Measurements from ENCODE around the gene FAM181A.

Gene FAM181A

DNA sequence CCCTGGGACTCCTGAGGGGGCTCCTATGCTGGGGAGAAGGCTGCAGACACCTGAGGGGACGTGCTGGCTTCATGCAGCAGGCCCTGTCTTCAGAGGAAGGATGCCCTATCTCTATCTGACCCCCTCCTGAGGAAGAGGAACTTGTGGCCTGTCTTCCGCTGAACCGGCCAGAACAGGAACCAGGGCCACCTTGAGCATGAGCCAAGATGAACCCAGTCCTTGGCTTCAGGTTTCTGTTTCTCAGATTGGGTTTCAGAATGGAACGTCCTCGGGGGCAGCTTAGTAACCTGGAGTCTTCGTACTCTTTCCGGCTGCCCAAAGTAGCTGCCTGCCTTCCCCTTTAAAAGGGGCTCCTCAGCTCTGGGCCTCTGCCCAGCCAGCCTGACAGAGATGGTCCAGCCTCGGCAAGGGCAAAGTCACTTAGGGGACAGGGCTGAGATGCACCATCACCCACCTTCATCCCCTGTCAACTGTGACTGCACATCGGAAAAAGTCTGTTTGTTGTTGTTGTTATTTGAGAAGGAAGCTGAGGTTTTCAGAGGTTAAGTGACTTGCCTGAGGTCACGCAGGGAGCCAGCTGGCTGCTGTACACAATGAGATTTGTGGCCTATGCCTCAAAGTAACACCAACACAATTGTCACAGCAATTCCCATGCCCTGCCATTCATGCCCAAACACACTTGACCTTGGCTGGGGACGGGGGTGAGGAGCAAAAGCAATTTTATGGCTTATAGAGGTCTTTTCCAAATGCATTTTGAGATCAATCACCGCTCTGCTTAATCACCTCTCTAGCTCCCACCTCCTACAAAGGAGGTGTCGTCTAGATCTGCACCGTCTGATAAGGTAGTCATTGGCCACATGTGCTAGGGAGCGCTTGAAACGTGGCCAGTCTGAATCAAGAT, 35.8 kb downstream of the FAM181A start:
- peak; percentile 61 for DNase-seq (ENCODE audit: low spot score)

DNA sequence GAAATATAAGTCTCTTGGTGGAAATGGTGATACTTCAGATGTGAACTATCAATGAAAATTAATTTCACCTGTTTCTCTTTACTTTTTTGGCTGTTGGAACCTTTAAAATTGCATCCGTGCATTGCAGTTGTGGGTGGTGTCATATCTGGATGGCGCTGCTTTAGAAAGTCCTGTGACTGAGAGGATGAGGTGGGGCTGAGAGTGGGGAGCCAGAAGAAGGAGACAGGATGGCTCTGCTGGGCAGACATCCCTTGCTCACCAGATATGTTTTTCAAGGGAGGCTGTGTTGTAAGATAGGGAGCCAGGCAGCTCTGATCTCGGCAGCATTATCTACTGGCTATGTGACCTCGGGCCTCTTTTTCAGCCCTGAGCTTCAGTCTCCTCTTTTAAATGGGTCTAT, 36.5 kb downstream of the FAM181A start:
- no peak for DNase-seq (ENCODE audit: low spot score)

DNA sequence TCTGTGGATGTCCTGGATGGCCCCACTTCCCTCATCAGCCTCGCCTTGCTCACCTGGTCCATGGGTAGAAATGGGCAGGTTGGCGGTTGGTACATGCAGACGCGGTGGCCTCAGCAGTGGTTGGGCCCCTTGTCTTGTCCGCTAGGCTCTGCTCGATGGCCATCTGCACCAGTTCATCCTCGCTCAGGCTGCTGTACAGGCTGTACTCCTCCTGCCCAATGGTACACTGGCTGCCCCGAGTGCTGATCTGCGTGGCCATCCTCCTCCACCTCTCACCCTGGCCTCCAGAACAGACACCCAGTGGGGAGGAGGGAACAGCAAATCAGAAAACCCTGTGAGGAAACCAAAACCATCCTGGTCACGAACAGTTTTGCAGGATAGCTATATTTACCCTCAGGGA, 37.1 kb downstream of the FAM181A start:
- DNase-seq (ENCODE audit: low spot score), result no peak

DNA sequence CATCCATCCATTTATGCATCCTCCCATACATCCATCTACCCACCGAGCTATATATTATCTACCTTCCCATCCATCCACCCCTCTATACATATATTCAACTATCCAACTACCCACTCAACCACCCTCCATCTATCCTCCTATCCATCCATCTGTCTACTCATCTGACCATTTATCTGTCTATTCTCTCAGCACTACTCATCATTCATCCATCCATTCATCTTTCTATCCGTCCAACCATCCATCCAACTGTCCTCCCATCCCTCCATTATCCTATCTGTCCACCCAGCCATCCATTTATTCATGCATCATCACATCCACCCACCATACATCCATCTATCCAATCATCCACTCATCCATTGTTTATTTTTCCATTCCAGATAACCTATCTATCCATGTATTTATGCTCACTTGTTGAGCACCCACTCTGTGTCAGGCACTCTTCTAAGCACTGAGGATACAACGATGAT, 37.7 kb downstream of the FAM181A start:
- DNase-seq (ENCODE audit: low spot score), result no peak

DNA sequence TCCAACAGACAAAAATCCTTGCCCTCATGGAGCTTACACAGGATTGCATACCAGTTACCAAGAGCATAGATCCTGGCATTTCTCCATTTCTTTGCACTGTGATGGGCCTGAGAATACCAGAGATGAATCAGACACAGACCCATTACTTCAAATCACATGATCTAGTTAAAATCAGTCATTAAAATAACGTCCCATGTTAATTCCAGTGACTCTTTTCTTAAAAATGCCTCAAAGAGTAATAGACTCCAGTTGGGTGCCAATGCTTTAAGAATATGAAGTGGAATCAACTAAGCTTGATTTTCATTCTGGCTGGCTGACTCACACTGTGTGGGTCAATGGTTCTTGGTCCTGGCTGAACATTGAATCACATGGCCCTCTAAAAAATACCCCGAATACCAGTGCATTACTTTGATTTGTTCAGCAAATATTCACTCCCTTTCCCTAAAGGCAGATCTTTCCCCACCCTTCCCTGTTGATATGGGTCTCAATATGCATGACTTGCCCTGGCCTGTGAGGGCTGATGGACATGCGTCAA, 38.2 kb downstream of the FAM181A start:
- DNase-seq (ENCODE audit: low spot score), result no peak

DNA sequence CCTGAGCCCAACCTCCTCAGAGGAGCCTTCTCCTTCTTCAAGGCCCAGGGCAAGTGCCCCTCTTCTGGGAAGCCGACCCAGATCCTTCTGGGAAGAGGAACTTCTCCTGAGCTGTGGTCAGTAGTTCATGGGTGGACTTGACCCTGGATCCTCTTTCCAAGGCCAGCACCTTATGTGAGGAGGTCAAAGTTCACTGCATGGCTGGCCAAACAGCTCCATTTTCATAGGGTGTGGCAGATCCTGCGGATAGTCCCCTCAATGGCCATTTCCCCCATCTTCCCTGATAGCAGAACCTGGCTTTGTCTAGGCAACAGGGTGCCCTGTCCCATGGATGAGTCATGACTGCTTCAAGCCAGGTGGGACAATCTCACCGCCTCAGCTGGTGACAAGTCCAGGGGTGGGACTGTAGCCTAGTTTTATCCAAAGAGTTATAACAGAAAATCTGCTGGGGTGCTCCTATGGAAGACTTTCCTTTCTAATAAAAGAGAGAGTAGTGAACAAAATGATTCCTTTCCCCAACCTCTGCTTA, 38.9 kb downstream of the FAM181A start:
- DNase-seq (ENCODE audit: low spot score), result no peak

DNA sequence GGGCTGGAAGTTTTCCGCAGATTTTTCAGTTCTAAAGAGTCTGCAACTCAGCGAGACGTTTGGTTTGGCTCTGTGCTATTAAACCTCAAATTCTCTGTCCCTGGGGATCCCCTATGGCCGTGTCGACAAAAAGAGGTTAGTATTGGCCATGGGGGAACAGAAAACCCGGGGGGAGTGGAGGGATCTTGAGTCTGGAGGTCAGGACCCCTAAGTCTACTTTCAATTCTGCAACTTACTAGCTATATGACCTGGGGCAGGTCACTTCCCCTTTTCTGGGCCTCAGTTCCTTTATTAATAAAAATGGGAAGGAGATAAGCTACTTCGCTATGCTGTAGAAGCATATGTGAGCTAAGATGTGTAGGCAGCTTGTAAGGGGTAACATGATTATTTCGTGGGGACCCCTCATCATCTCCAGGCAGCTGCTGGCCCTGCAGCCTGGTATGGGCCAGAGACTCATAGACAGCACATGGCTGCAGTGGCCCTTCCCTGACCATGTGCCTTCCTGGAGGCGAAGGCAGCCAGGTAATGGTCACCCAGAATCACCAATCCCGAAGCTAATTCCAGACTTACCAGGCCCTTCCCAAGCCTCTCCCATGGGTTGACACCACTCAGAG, 40.6 kb downstream of the FAM181A start:
- DNase-seq (ENCODE audit: low spot score), result no peak

DNA sequence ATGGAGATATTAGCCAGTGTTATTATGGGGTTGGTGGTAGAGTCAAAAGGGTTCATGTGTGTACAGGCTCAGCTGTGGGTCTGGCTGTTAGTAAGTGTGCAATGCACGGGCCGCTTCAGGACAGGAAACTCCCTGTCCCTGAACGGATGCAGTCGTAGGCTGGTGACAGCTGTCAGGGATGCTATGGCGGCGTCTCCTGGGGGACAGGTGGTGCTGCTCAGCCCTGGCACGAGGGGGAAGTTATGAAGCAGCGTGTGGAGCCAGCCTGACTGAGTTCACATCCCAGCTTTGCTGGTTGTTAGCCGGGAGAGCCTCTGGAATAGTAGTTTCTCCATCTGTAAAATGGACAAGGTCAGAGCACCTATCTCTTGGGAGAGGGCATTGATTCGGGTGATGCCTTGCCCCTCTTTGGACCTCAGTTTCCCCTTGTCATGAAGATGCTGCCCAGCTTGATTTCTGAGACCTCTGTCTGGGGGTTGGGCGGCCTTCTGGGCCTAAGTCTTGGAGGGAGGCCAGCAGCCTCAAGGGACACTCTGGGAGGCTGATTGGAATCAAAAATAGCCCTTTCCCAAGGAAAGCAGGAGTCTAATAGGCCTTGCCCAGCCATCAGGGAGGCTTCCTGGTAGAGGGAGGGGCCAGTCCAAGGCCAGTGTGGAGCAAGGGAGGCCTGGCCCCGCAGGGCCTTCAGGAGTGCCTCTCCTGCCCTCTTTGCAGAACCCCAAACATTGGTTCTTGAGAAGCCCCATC, 42.1 kb downstream of the FAM181A start:
- no peak for DNase-seq (ENCODE audit: low spot score)

DNA sequence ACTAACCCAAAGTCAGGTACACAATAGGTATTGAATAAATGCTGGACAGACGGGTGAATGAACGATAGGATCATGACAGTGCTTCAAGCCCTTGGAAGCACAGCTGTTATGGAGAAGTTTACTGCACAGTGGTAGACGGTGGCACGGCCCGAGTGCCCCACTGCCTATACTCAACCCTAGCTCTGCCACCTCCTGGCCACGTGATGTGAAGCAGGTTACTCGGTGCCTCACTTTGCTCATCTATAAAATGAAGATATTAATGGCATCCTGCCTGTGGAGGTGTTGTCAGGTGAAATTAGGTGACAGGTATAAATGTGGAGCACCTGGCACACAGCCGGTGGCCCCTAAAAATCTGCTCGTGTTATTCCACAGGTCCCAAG, 43.4 kb downstream of the FAM181A start:
- DNase-seq (ENCODE audit: low spot score), result peak; percentile 76

DNA sequence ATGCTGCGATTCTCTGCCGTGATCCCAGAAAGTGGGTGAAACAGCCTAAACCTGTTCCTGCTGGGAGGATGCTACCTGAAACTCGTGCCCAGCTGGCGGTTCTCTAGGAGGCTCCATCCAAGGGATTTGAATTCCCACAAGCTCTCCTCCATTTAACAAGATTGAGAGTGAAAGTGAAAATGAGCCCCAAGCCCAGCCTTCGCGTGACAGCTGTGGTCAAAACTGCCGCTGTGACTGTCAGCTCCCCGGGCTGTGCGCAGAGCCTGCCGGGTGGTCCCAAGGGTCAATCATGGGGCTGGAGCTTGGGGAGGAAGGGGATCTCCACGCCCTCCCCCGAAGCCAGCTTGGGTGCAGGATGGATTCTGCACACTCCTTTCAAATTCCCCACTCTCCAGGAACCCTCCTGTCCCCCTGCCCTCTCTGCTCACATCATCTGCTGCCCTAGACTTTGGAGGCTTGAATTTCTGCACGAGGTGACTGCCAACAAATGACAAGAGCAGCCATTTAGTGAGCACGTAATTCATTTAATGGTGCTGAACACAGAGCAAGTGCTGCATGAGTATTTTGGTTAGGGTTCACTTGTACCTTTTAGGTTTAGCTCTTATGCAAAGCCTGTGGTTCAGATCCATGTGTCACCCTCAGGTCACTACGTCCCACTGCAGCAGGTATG, 44.0 kb downstream of the FAM181A start:
- DNase-seq (ENCODE audit: low spot score), result peak; percentile 27

DNA sequence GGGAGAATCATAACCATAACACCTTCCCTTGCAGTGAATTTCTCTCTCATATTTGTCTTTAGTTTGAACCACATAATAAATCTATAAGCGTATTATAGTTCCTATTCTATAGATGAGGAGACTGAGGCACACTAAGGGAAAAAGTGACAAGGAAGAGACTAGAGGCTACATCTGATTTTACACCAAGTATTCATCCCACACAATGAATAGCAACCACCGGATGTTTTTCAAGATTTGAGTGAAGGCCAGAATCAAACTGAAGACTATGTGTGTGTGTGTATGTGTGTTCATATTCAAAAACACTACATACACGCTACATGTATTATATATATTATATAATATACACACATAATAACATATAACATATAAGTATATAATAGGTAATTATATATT, 44.5 kb downstream of the FAM181A start:
- no peak for DNase-seq (ENCODE audit: low spot score)

DNA sequence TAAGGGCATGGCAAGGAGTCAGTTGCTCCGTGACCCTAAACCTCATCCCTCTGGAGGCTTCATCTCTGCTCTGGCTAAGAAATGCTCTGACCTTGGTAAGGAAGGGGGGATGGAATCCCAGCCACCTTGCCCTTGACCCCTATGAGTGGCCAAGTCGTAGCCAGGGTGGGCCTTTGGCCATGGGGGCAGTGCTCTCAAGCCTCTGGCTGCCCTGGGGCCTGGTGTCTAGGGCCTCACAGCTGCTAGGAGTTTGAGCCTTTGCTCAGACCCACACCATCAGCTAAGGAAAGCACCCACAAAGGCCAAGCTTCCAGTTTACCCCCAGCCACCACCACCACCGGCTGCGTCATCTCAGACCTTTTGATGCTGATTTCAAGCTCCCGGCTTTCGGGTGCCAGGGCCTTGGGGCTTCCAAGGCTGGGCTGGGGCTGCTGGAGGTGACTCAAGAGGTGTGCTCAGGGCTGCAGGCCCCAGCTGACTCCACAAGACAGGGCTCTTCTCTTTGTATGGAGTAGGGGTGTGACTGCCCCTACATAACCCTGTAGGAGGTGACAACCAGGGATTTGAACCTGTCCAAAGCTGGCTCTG, 45.6 kb downstream of the FAM181A start:
- no peak for DNase-seq (ENCODE audit: low spot score)

DNA sequence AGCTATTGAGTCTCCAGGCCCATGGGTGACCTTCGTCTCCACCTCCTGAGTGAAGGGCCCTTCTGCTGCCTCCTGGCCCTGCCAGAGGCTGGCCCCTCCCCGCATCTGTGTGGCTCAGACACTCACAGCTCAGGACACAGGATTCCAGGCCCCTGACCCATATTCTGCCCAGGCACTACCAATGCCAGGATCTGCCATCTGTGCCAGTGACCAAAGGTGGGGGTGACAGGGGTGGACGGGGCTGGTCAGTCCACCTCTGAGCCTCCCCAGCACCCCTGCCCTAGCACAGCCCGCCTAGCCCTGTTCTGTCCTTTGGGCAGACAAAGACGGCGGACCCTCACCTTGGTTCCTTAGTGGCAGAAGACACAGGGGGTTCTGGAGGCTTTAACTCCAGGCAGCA, 46.5 kb downstream of the FAM181A start:
- no peak for DNase-seq (ENCODE audit: low spot score)

DNA sequence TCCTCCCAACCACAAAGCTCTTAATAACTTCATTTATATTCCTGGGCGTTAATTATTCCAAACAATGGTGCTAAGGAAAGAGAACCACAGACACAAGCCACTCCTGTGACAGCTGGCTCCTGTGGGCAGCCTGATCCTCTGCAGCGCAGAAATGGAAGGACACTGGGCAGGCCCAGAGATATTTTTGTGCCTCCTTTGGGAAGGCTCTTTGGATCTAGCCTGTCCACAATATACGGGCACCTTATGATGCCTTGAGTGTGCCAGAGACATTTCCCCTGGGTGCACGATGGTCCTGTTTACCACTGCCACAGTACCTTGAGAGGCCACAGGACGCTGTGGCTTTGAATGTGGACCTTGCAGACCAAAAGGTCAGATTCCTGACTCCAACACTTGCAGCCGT, 47.2 kb downstream of the FAM181A start:
- no peak for DNase-seq (ENCODE audit: low spot score)

DNA sequence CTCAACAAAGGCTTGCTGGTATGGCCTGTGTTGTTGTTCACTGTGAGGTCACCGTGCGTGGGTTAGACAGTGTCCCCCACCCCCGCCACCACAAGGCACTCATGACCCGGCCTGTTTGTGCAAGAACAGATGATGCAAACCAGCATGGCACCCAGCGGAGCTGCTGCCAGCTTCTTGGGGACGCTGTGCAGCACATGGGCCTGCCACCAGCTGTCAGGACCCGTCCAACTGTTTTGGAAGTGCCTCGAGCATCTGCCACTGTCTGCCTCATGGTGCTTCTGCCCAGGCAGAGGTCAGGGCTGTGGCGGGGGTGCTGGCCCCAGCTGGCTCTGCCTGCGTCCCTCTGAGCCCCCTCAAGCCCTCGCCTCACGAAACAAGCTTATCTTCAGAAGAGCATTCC, 47.7 kb downstream of the FAM181A start:
- DNase-seq (ENCODE audit: low spot score), result no peak

DNA sequence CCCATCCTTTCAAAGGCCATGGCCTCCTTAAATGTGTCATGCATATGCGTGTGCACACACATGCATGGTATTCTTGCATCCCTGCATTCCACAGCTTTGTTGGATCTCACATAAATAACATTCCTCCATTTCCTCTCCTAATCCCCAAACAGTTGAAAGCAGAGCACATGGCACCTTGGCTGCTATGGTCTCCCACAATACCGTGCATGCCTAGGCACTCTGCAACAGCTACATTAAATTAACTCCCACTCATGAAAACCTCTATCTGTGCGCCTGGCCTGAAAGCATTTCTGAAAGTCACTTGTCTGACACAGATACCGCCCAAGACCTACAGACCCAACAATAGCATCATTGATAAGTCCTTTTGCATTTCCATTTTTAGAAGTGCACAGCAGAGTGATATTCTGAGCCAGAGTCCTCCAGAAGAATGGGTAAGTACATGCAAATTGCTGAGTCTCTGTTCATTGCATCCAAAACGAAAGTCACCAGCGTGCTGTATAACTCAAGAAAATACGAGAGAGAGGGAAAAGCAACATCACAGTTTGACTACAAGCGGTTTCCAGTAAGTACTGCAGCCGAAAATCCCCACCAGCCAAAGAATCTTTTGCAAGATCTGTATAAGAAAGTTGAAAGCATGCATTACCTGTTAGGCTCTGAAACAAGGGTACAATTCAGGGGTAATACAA, 48.8 kb downstream of the FAM181A start:
- DNase-seq (ENCODE audit: low spot score), result peak; percentile 25

DNA sequence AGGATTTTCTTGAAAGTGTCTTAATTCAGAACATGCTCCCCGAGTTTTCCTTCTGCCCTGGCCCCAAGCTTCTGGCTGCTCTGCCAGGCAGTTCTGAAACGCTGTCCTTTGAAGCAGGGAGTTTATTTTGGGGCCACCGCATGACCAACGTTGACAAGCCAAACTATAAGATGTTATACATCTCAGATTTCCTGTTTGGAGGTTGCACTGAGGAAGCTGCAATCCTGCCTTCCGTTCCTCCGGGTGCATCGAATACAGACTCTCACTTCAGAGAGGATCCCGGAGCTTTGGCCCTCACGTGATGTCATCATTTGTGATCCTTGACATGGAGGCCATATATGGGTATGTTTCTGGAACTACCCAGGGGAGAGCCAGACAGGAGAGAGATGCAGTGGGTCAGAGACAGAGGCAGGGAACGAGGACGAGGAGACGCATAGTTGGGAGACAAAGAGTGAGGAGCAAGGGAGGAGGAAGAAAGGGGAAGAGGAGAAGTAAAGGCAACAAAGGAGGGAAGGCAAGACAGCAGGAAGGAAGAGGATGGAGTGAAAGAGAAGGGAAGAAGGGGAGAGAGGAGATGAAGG, 49.4 kb downstream of the FAM181A start, which contains the start of gene ASB2:
Gene ASB2 (minus strand): TSS at position 94 of the 581 bp plus-strand sequence. CDS start 12,031 bp downstream, outside the sequence.
- DNase-seq (ENCODE audit: low spot score), result no peak

DNA sequence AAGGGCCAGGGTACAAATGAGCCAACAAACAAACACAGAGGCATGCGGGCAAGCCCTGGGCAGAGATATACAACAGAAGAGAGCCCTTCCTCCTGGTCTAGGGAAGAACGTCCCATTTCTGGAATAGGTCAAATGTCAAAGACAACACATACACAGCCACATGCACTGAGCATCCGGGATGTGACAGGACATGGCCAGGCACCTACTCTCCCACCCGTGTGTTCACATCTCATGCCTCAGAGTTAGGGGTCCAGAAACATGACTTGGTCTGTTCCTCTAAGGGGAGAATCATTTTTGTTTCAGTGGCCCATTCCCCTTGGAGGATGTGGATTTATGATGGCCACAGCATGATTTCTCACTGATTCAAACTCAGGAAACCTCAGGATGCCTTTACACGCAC, 50.0 kb downstream of the FAM181A start:
- DNase-seq (ENCODE audit: low spot score), result no peak

DNA sequence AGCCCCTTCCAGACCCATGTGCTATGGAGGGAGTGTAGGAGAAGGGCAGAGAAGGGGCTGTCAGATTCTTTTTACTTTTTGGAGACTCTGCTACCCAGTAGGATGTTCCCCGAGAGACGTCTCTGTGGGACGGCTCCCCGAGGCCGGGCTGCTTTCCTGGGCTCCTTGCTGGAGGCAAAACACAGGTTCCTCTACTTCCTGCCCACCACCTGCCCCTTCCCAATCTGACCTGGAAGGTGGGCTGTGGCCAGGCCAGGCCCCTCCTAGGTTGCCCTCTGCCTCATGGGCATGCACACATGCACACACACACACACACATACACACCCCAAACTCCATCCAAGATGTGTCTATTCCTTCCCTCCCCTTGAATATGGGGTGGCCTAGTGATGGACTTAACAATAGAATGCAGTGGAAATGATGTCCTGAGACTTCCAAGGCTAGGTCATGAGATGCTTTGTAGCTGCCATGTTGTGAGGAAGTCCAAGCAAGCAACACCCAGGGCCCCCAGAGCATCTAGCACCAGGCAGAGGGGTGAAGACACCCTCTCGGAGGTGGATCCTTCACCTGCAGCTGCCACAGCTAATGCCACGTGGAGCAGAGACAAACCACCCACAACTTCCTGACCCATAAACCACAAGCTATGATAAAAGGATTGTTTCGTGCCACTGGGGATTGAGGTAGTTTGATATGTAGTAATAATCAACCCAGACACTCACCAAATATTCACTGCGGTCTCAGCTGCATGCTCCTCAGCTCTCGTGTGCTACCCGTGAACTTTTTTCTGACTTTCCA, 50.8 kb downstream of the FAM181A start:
- DNase-seq (ENCODE audit: low spot score), result peak; percentile 78

Data from CD4-positive, alpha-beta T cell treated with Interleukin-2 at 100 ng/mL for 4 hours (primary cell).